Naive thymus-derived CD8-positive, alpha-beta T cell (primary cell): ENCODE data around the gene CHI3L2. TPM values are rescaled to one million over a fixed set of nuclear protein-coding genes. Genes with fewer than 3 reads are reported as not detected.

Source experiments
- ATAC-seq, 2 donors: fragments of 150-1000 bp; cut with Tn5 transposase in 1 of 2; sonication (Bioruptor Pico), chemical (Tn5 transposase) in 1 of 2; 1 replicate in 1 of 2; 2 replicates in 1 of 2; pipeline ENCODE4 v1.10.0; 2021; ENCODE audit warnings: mild to moderate bottlenecking in 2 of 2, moderate library complexity in 2 of 2
- POLR2A ChIA-PET: fragments of 350-600 bp; sonication (Branson Sonifier 250); formaldehyde crosslinking; loops from one replicate; lab custom pipeline; 2021; ENCODE audit warnings: antibody characterized with exemption; lab: Charles Lee
- DNase-seq, 10 donors: peaks; one replicate each; pipeline versions ENCODE4 v3.0.0 to v3.0.0-alpha.2; 2020 to 2022
- H3K27ac Mint-ChIP-seq, 10 donors: one replicate each; pipeline ENCODE4 v1.8.0; 2020 to 2022; ENCODE audit warnings: mild to moderate bottlenecking in 10 of 10, mixed read lengths in 10 of 10, moderate library complexity in 4 of 10, inconsistent platforms in 1 of 10
- H3K27me3 Mint-ChIP-seq, 5 donors: one replicate each; pipeline ENCODE4 v1.8.0; 2021 to 2022; ENCODE audit warnings: mixed read lengths in 5 of 5
- H3K36me3 Mint-ChIP-seq, 3 donors: one replicate each; pipeline ENCODE4 v1.8.0; 2020 to 2022; ENCODE audit warnings: mixed read lengths in 3 of 3, mild to moderate bottlenecking in 2 of 3, inconsistent platforms in 1 of 3
- H3K4me1 Mint-ChIP-seq, 4 donors: one replicate each; pipeline ENCODE4 v1.8.0; 2021 to 2022; ENCODE audit warnings: mixed read lengths in 4 of 4
- H3K4me3 Mint-ChIP-seq, 10 donors: one replicate each; pipeline ENCODE4 v1.8.0; 2020 to 2022; ENCODE audit warnings: mild to moderate bottlenecking in 10 of 10, mixed read lengths in 10 of 10, moderate library complexity in 6 of 10, inconsistent platforms in 1 of 10
- H3K9me3 Mint-ChIP-seq, 9 donors: one replicate each; pipeline ENCODE4 v1.8.0; 2020 to 2022; ENCODE audit warnings: mixed read lengths in 9 of 9, mild to moderate bottlenecking in 3 of 9, inconsistent platforms in 1 of 9, moderate library complexity in 1 of 9
- polyA plus RNA-seq, 3 donors: library from polyadenylated mRNA; unstranded; fragments of 300-500 nt; fragmentation: Illumina TruSeq; gene quantifications; one replicate each; pipeline ENCODE4 v1.2.3, GENCODE V29; 2021
- total RNA-seq, 8 experiments: library from RNA in 2 of 8; stranded (reverse) in 2 of 8; gene quantifications; one replicate each; pipeline ENCODE4 v1.2.3 and lab custom pipeline; 2021 to 2026

The CHI3L2 gene
- total and polyA plus RNA-seq, 5 experiments from 2014 or later: 5.7 to 69.0 (median 45.4) TPM

DNA sequence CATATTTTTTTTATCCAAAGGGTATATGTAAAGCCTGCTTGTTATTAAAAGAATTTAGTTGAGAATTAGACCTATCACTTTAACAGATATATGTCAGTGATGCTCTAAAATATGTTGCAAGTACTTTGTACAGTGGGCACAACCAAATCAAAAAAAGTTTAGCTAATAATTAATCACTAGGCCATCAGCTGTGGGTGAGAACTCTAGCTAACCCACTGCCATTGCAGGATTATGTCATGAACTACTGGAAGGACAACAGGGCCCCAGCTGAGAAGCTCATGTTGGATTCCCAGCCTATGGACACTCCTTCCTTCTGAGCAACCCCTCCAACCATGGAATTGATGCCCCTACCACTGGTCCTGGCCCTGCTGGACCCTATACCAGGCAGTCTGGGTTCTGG lies 56.3 kb downstream of the CHI3L2 start:
- no peak for ATAC-seq

DNA sequence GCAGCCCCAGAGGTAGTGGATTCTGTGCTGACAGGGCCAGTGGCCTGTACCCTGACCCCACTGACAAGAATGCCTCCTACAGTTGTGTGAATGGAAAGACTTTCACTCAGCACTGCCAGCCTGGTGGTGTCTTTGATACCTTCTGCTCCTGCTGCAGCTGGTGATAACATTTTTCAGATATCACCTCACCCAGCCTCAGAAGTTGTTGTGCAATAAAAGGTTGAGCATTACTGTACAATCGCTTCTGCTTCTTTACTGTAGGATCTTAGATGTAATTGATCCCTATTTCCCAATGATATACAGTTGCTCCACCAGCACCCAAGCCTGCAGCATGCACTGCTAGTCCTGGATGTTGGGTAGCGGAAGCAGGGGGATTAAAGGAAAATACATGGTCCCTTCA lies 58.4 kb downstream of the CHI3L2 start:
- DNase-seq (no peak), ATAC-seq (no peak)
- Mint-ChIP-seq H3K9me3 (peaks cover 0 to under 1% (median 0%) of the 10 kb centered on the region in 9 donors), H3K27ac (no peak overlapping the region), H3K4me3 (no peak overlapping the region), H3K36me3 (no peaks in the 10 kb centered on the region), H3K4me1 (no peaks in the 10 kb centered on the region), H3K27me3 (no peaks in the 10 kb centered on the region)
- POLR2A ChIA-PET: interaction anchor here (1.7 kb wide), 1 partner anchor 11 kb away, joined by 3 read pairs; no protein-coding TSS in a partner anchor

More for the DNA sequence above, 56.3 kb downstream of the CHI3L2 start:
- DNase-seq: no peak
- H3K27ac Mint-ChIP-seq: no peak overlapping the region
- peaks cover 0 to 3% (median 0%) of the 10 kb centered on the region in 4 donors for H3K4me1 Mint-ChIP-seq
- peaks cover 0 to 1% (median 0%) of the 10 kb centered on the region in 5 donors for H3K27me3 Mint-ChIP-seq
- no peaks in the 10 kb centered on the region for H3K36me3 Mint-ChIP-seq
- H3K9me3 Mint-ChIP-seq: no peaks in the 10 kb centered on the region
- POLR2A ChIA-PET: no interaction called here
- H3K4me3 Mint-ChIP-seq: no peak overlapping the region

DNA sequence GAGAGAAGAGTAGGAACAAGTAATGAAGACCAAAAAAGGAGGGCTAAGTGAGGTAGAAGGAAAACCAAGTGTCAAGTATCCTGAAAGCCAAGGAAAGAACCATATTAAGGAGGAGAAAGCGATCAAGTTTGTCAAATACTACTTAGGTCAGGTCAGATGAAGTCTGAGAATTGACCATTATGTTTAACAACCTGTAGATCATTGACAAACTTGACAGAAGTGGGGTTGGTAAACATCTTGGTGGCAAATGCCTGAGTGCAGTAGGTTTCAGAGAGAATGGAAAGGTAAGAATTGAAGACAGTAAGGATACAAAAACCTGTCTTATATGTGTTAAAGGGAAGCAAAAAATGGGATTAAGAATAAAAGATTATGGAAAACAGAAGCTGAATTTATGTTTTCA lies 59.4 kb downstream of the CHI3L2 start:
- Mint-ChIP-seq H3K27me3 (no peaks in the 10 kb centered on the region), H3K4me3 (no peak overlapping the region), H3K9me3 (peaks cover 0 to 4% (median 0%) of the 10 kb centered on the region in 9 donors), H3K27ac (no peak overlapping the region), H3K4me1 (no peaks in the 10 kb centered on the region), H3K36me3 (no peaks in the 10 kb centered on the region)
- ATAC-seq: no peak
- DNase-seq: no peak
- POLR2A ChIA-PET: no interaction called here

DNA sequence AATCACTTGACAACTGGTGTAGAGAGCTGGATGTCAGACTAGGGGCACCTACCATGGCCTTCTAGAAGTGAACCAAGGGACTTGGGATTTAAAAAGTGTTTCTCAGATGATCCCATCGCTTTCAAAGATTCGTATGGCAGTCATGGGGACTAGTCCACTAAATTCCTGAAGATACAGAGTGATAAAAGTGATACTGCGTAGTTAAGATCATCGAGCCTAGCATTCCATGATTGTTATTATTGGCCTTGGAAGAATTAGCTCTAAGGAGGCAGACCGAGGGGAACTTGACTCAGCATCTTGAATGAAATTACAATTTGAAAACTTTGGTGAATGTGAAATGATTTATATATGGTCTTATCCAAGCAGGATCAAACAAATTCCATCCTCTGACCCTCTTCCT lies 61.9 kb downstream of the CHI3L2 start:
- Mint-ChIP-seq H3K27ac (no peak overlapping the region), H3K9me3 (peaks cover 0 to 4% (median 0%) of the 10 kb centered on the region in 9 donors), H3K4me3 (no peak overlapping the region), H3K36me3 (no peaks in the 10 kb centered on the region), H3K4me1 (peaks cover 0 to 6% (median 4%) of the 10 kb centered on the region in 4 donors), H3K27me3 (no peaks in the 10 kb centered on the region)
- POLR2A ChIA-PET: no interaction called here
- DNase-seq (no peak), ATAC-seq (no peak)

DNA sequence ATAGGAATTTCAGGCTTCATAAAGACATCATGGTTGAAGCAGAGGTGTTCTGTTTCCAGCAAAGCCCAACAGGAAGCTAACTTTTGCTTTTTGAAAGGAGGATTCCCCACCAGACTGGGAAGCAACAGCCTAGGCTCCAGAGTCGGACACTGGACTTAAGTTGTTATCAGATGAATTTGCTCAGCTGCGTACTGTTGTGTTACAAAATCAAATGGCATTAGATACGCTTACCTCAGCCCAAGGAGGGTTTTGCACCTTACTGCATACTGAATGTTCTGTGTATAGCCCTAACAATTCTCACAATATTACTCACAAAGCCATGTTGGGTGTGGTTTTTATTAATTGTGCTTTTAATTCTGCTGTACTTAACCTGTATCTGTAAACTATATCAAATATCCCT lies 62.6 kb downstream of the CHI3L2 start:
- no peaks in the 10 kb centered on the region for H3K27me3 Mint-ChIP-seq
- no peak for ATAC-seq
- POLR2A ChIA-PET: no interaction called here

DNA sequence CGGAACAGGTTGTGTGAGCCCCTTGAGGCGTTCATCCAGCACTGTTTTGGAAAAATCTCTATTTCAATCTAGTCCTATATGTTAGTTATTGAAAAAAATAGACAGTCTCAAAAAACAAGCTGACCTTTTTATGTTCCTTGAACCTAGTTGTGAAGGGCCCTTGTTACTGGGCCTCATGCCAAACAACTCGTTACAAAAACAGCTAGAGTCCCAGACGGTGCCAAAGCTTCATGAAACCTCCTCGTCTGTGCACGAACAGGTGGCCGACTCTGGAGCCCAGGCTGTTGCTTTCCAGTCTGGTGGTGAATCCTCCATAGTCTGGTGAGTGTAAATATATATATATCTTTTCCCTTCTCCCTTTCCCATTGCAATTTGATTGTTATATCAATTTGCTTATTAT lies 63.1 kb downstream of the CHI3L2 start, which contains the start of gene CHIA:
Gene CHIA (plus strand): TSS at position 222 of the 400 bp plus-strand sequence. CDS start 19,617 bp downstream, outside the sequence.
- Mint-ChIP-seq H3K36me3 (no peaks in the 10 kb centered on the region), H3K27me3 (no peaks in the 10 kb centered on the region), H3K9me3 (peaks cover 0 to 4% (median 0%) of the 10 kb centered on the region in 9 donors), H3K4me1 (peaks cover 0 to 15% (median 8%) of the 10 kb centered on the region in 4 donors), H3K27ac (no peak within 1 kb of the TSS), H3K4me3 (no peak within 1 kb of the TSS)
- DNase-seq: no peak
- POLR2A ChIA-PET: no interaction called here
- no peak for ATAC-seq

More for the DNA sequence above, 62.6 kb downstream of the CHI3L2 start:
- Mint-ChIP-seq H3K9me3 (peaks cover 0 to 4% (median 0%) of the 10 kb centered on the region in 9 donors), H3K4me3 (no peak overlapping the region), H3K27ac (no peak overlapping the region), H3K36me3 (no peaks in the 10 kb centered on the region), H3K4me1 (peaks cover 0 to 13% (median 7%) of the 10 kb centered on the region in 4 donors)
- no peak for DNase-seq

Other genes with a start within 250 kb of the CHI3L2 start
- 10 to 100 TPM; 50.5 to 51.3 TPM for gene DRAM2, start 87.6 kb upstream of the CHI3L2 start, total RNA-seq
- gene DRAM2, start 87.6 kb upstream of the CHI3L2 start, polyA plus RNA-seq: 10 to 100 TPM; 84.3 to 95.3 (median 91.2) TPM
- gene CEPT1, start 87.5 kb upstream of the CHI3L2 start, total RNA-seq: 10 to 100 TPM; 55.9 to 59.9 TPM
- gene CEPT1, start 87.5 kb upstream of the CHI3L2 start, polyA plus RNA-seq: 10 to 100 TPM; 18.0 to 28.6 (median 27.2) TPM
- 100 to 1,000 TPM; 274 to 289 TPM for gene DENND2D, start 27.1 kb upstream of the CHI3L2 start, total RNA-seq
- gene DENND2D, start 27.1 kb upstream of the CHI3L2 start, polyA plus RNA-seq: 100 to 1,000 TPM; 161 to 395 (median 225) TPM
- not detected for gene CHIA, start 63.1 kb downstream of the CHI3L2 start, total RNA-seq
- gene CHIA, start 63.1 kb downstream of the CHI3L2 start, polyA plus RNA-seq: not detected
- gene OVGP1, start 200.0 kb downstream of the CHI3L2 start, total RNA-seq: 1 to 10 TPM; 9.0 to 9.2 TPM
- 1 to 10 TPM in 1 of 3 donors, under 1 TPM in 2; 0.18 to 1.2 (median 0.51) TPM for gene OVGP1, start 200.0 kb downstream of the CHI3L2 start, polyA plus RNA-seq
- gene WDR77, start 221.5 kb downstream of the CHI3L2 start, total RNA-seq: 10 to 100 TPM; 35.4 to 35.9 TPM
- 10 to 100 TPM; 36.9 to 44.6 (median 43.9) TPM for gene WDR77, start 221.5 kb downstream of the CHI3L2 start, polyA plus RNA-seq
- 100 to 1,000 TPM; 105 to 115 TPM for gene ATP5PB, start 221.8 kb downstream of the CHI3L2 start, total RNA-seq
- gene ATP5PB, start 221.8 kb downstream of the CHI3L2 start, polyA plus RNA-seq: 100 to 1,000 TPM; 411 to 437 (median 416) TPM
- gene C1orf162, start 246.3 kb downstream of the CHI3L2 start, total RNA-seq: 10 to 100 TPM; 58.1 to 59.7 TPM
- 100 to 1,000 TPM; 159 to 250 (median 243) TPM for gene C1orf162, start 246.3 kb downstream of the CHI3L2 start, polyA plus RNA-seq